ENCODE data around the gene OTULIN.

Gene OTULIN

DNA sequence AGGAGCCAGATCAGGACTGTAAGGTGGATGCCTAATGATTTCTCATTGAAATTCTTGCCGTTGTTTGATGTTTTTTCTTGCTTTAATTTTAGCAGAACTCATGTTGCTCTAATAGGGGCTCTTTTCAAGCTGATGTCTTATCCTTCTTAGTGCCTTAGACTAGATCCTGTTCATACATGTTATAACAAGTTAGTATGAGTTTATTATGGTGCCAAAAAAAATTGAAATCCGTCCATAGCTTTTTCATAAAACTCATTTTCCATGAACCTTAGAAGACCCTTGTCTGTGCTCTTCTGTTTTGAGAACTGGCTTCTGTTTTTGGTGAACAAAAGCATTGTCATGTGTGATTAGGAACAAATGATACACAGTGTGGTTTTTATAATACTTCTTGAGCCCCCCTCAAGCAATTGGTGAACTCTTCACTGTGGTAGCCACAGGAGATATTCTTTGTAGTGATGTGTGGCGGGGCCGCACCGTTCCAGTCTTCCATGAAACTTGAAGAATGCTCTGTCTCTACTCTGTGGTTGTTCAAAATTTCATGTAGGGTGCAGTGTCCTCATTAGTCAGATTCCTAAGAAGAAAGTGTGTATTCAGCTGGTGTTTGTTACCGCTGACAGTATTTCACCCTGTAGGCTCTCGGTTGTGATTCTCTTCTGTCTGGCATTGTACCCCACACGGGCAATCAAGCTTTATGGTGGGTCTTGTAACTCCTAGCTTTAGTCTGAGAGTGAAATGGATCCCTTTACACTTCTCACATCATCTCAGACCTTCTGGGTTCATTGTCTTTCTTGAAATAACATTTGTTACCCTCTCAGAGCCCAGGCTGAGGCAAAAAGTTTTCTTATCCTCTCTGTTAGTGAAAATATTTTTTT is 10.7 kb downstream of the OTULIN start:
- peaks cover 17% of the 10 kb centered on the region; the same call in 1 of the 2 replicates for H3F3A ChIP-seq (ENCODE audit: control insufficient read depth, insufficient read depth)
- H4K20me1 ChIP-seq (ENCODE audit: control insufficient read depth, insufficient read depth, low read depth, low read length) = peaks cover 16% of the 10 kb centered on the region; the same call in 1 of the 2 replicates
- no peaks in the 10 kb centered on the region for H3K9me3 ChIP-seq (ENCODE audit: control insufficient read depth, insufficient read depth, low read length)
- H3K27me3 ChIP-seq (ENCODE audit: control insufficient read depth, low read length) = no peaks in the 10 kb centered on the region
- no peaks in the 10 kb centered on the region for H3K9me2 ChIP-seq (replicated peaks; ENCODE audit: control insufficient read depth, low read length)
- peak overlapping the region; percentile 75 for H3K27ac ChIP-seq (ENCODE audit: low read depth, low read length)
- H3K4me3 ChIP-seq (ENCODE audit: low read length) = peak overlapping the region; percentile 66
- H3K79me2 ChIP-seq (ENCODE audit: control insufficient read depth, low read length) = peaks cover 98% of the 10 kb centered on the region
- no peak for TF ChIP-seq EZH2phosphoT487 (IDR thresholded peaks at IDR 0.05; ENCODE audit: borderline replicate concordance, low read length)
- TF ChIP-seq, protein P1, sequence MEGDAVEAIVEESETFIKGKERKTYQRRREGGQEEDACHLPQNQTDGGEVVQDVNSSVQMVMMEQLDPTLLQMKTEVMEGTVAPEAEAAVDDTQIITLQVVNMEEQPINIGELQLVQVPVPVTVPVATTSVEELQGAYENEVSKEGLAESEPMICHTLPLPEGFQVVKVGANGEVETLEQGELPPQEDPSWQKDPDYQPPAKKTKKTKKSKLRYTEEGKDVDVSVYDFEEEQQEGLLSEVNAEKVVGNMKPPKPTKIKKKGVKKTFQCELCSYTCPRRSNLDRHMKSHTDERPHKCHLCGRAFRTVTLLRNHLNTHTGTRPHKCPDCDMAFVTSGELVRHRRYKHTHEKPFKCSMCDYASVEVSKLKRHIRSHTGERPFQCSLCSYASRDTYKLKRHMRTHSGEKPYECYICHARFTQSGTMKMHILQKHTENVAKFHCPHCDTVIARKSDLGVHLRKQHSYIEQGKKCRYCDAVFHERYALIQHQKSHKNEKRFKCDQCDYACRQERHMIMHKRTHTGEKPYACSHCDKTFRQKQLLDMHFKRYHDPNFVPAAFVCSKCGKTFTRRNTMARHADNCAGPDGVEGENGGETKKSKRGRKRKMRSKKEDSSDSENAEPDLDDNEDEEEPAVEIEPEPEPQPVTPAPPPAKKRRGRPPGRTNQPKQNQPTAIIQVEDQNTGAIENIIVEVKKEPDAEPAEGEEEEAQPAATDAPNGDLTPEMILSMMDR (IDR thresholded peaks at IDR 0.05; ENCODE audit: low read depth, low read length, poor library complexity, severe bottlenecking) = no peak
- H3K36me3 ChIP-seq (ENCODE audit: control insufficient read depth, low read length) = peaks cover 71% of the 10 kb centered on the region
- H3K4me1 ChIP-seq (ENCODE audit: control insufficient read depth, low read length) = peaks cover 93% of the 10 kb centered on the region
- H3K4me2 ChIP-seq (ENCODE audit: low read length) = peak overlapping the region; percentile 85

GRCh38 chr5:14675865-14676300 is 11.4 kb downstream of the OTULIN start:
- peaks cover 95% of the 10 kb centered on the region for H3K79me2 ChIP-seq (ENCODE audit: control insufficient read depth, low read length)
- H3K27ac ChIP-seq (ENCODE audit: low read depth, low read length) = peak overlapping the region; percentile 75
- H3K4me2 ChIP-seq (ENCODE audit: low read length) = peak overlapping the region; percentile 85
- peaks cover 77% of the 10 kb centered on the region for H3K36me3 ChIP-seq (ENCODE audit: control insufficient read depth, low read length)
- H3K4me3 ChIP-seq (ENCODE audit: low read length) = peak overlapping the region; percentile 66
- H3K9me2 ChIP-seq (replicated peaks; ENCODE audit: control insufficient read depth, low read length) = no peaks in the 10 kb centered on the region
- H3K27me3 ChIP-seq (ENCODE audit: control insufficient read depth, low read length) = no peaks in the 10 kb centered on the region
- TF ChIP-seq, protein P1 (IDR thresholded peaks at IDR 0.05; ENCODE audit: low read depth, low read length, poor library complexity, severe bottlenecking) = no peak
- no peak for TF ChIP-seq EZH2phosphoT487 (IDR thresholded peaks at IDR 0.05; ENCODE audit: borderline replicate concordance, low read length)
- peaks cover 15% of the 10 kb centered on the region; the same call in 1 of the 2 replicates for H4K20me1 ChIP-seq (ENCODE audit: control insufficient read depth, insufficient read depth, low read depth, low read length)
- H3F3A ChIP-seq (ENCODE audit: control insufficient read depth, insufficient read depth) = peaks cover 11% of the 10 kb centered on the region; the same call in 1 of the 2 replicates
- peaks cover 87% of the 10 kb centered on the region for H3K4me1 ChIP-seq (ENCODE audit: control insufficient read depth, low read length)
- H3K9me3 ChIP-seq (ENCODE audit: control insufficient read depth, insufficient read depth, low read length) = no peaks in the 10 kb centered on the region

GRCh38 chr5:14676320-14676719 is 11.8 kb downstream of the OTULIN start:
- peaks cover 11% of the 10 kb centered on the region; the same call in 1 of the 2 replicates for H4K20me1 ChIP-seq (ENCODE audit: control insufficient read depth, insufficient read depth, low read depth, low read length)
- peak overlapping the region; percentile 75 for H3K27ac ChIP-seq (ENCODE audit: low read depth, low read length)
- H3K36me3 ChIP-seq (ENCODE audit: control insufficient read depth, low read length) = peaks cover 76% of the 10 kb centered on the region
- H3F3A ChIP-seq (ENCODE audit: control insufficient read depth, insufficient read depth) = peaks cover 8% of the 10 kb centered on the region; the same call in 1 of the 2 replicates
- H3K79me2 ChIP-seq (ENCODE audit: control insufficient read depth, low read length) = peaks cover 91% of the 10 kb centered on the region
- H3K9me2 ChIP-seq (replicated peaks; ENCODE audit: control insufficient read depth, low read length) = no peaks in the 10 kb centered on the region
- peaks cover 82% of the 10 kb centered on the region for H3K4me1 ChIP-seq (ENCODE audit: control insufficient read depth, low read length)
- H3K4me2 ChIP-seq (ENCODE audit: low read length) = peak overlapping the region; percentile 85
- peak overlapping the region; percentile 66 for H3K4me3 ChIP-seq (ENCODE audit: low read length)
- no peaks in the 10 kb centered on the region for H3K9me3 ChIP-seq (ENCODE audit: control insufficient read depth, insufficient read depth, low read length)
- H3K27me3 ChIP-seq (ENCODE audit: control insufficient read depth, low read length) = no peaks in the 10 kb centered on the region
- TF ChIP-seq EZH2phosphoT487 (IDR thresholded peaks at IDR 0.05; ENCODE audit: borderline replicate concordance, low read length) = no peak
- TF ChIP-seq, protein P1 (IDR thresholded peaks at IDR 0.05; ENCODE audit: low read depth, low read length, poor library complexity, severe bottlenecking) = no peak

All from DOHH2 (cell line).